ENCODE data around the gene OVCA2. TPM values are rescaled to one million over a fixed set of nuclear protein-coding genes. Genes with fewer than 3 reads are reported as not detected.

Gene OVCA2
- total RNA-seq, 1 experiment from 2014 or later, result 42.5 TPM

DNA sequence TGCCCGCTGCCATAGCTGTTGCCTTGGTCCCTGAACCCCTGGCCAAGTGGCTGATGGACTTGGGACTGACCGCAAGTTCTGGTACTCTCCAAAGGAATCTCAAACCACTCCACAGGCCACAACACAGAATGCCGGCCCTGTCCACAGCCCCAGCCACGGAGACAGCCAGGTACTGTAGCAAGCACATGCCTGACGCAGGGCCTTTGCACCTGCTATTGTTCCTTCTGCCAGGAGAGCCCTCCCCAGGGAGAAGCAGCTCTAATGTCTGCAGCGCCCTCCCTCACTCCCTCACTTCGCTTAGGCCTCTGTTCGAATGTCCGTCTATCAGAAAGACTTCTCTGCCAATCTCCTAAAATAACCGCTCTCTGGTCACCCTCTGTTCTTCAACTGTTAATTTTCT lies 32.1 kb upstream of the OVCA2 start:
- in situ Hi-C loops (cut with HindIII; ENCODE audit: low pct_unique_long_range_greater_than_20kb, low sequenced_read_pairs), result no loop called here
- H3K4me3 ChIP-seq (ENCODE audit: low read depth in 2 of 2, low read length in 2 of 2), result no peak overlapping the region
- no TSS peak for BruUV-seq (replicated peaks)
- H3K36me3 ChIP-seq (ENCODE audit: control insufficient read depth, insufficient read depth, low read length), result no peaks in the 10 kb centered on the region
- intact Hi-C loops (cut with micrococcal nuclease; ENCODE audit: unreplicated experiment), result no loop called here
- ChIA-PET POLR2A (no interaction called here), CTCF (no interaction called here)
- no peaks in the 10 kb centered on the region for H3K9me3 ChIP-seq (ENCODE audit: control insufficient read depth, insufficient read depth, low read depth, low read length)
- H3K4me1 ChIP-seq (ENCODE audit: control insufficient read depth, insufficient read depth, low read length), result no peaks in the 10 kb centered on the region
- ATAC-seq (no peak), DNase-seq (ENCODE audit: low read depth, low spot score) (no peak)
- no peak overlapping the region for H3K27ac ChIP-seq (ENCODE audit: low read length)
- no peaks in the 10 kb centered on the region for H3K27me3 ChIP-seq (ENCODE audit: control insufficient read depth, insufficient read depth, low read length)
- TF ChIP-seq SIN3A (IDR thresholded peaks at IDR 0.05; ENCODE audit: borderline replicate concordance, insufficient read depth, low read depth, low read length) (no peak), POLR2AphosphoS5 (IDR thresholded peaks at IDR 0.05; ENCODE audit: low read depth, low read length) (no peak), TCF7L2 (IDR thresholded peaks at IDR 0.05; ENCODE audit: low read depth, low read length) (no peak)
- TF ChIP-seq, protein P1, sequence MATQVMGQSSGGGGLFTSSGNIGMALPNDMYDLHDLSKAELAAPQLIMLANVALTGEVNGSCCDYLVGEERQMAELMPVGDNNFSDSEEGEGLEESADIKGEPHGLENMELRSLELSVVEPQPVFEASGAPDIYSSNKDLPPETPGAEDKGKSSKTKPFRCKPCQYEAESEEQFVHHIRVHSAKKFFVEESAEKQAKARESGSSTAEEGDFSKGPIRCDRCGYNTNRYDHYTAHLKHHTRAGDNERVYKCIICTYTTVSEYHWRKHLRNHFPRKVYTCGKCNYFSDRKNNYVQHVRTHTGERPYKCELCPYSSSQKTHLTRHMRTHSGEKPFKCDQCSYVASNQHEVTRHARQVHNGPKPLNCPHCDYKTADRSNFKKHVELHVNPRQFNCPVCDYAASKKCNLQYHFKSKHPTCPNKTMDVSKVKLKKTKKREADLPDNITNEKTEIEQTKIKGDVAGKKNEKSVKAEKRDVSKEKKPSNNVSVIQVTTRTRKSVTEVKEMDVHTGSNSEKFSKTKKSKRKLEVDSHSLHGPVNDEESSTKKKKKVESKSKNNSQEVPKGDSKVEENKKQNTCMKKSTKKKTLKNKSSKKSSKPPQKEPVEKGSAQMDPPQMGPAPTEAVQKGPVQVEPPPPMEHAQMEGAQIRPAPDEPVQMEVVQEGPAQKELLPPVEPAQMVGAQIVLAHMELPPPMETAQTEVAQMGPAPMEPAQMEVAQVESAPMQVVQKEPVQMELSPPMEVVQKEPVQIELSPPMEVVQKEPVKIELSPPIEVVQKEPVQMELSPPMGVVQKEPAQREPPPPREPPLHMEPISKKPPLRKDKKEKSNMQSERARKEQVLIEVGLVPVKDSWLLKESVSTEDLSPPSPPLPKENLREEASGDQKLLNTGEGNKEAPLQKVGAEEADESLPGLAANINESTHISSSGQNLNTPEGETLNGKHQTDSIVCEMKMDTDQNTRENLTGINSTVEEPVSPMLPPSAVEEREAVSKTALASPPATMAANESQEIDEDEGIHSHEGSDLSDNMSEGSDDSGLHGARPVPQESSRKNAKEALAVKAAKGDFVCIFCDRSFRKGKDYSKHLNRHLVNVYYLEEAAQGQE (IDR thresholded peaks at IDR 0.05; ENCODE audit: insufficient read depth in 1 of 2, low read depth in 2 of 2, low read length in 1 of 2), result no peak
- TF ChIP-seq, protein P2, sequence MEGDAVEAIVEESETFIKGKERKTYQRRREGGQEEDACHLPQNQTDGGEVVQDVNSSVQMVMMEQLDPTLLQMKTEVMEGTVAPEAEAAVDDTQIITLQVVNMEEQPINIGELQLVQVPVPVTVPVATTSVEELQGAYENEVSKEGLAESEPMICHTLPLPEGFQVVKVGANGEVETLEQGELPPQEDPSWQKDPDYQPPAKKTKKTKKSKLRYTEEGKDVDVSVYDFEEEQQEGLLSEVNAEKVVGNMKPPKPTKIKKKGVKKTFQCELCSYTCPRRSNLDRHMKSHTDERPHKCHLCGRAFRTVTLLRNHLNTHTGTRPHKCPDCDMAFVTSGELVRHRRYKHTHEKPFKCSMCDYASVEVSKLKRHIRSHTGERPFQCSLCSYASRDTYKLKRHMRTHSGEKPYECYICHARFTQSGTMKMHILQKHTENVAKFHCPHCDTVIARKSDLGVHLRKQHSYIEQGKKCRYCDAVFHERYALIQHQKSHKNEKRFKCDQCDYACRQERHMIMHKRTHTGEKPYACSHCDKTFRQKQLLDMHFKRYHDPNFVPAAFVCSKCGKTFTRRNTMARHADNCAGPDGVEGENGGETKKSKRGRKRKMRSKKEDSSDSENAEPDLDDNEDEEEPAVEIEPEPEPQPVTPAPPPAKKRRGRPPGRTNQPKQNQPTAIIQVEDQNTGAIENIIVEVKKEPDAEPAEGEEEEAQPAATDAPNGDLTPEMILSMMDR (IDR thresholded peaks at IDR 0.05), result no peak

DNA sequence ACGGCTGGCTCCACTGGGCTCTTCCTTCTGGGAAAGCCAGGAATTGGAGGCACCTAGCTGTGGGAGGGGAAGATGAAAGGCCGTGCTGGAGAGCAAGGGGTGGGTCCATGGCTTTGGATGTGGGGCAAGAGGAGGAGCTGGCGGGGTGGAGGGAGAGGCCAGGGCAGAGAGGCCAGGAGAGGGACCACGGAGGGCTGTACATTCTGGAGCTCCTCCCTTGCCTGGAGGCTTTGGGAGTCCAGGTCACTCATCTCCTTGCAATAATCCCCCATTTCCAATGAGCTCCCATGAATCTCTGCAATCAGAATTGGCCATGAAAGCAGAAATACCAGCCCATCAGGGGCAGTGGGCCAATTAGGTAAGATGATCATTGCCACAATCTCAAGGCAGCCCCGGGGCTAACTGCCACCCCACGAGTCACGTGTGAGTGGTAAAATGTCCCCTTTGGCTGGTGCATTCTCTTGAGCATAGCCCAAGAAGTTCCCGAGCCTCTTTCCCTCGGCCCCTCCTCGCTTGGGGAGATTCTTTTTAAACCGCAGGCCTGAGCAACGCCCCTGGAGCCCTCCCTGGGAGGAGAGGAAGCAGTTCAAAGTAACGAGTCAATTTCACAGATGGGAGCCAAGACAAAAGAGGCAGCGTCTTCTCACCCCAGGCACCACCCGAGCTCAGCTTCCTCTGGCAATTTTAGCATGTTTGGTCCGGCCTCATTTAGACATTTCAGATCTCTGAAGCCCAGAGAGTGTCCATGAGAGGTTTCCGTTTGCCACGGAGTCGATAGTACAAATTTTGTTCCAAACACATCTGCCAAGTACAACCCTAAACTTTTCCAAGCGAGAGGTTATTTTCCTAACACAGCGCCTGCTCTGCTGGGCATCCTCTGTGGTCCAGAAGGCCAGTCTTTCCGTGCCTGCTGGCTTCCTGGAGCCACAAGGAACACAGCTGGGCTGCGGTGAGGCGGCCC lies 30.1 kb upstream of the OVCA2 start:
- no peak for TF ChIP-seq SIN3A (IDR thresholded peaks at IDR 0.05; ENCODE audit: borderline replicate concordance, insufficient read depth, low read depth, low read length)
- TF ChIP-seq, protein P2 (IDR thresholded peaks at IDR 0.05), result no peak
- TF ChIP-seq TCF7L2 (IDR thresholded peaks at IDR 0.05; ENCODE audit: low read depth, low read length), result no peak
- TF ChIP-seq POLR2AphosphoS5 (IDR thresholded peaks at IDR 0.05; ENCODE audit: low read depth, low read length), result no peak
- TF ChIP-seq, protein P1 (IDR thresholded peaks at IDR 0.05; ENCODE audit: insufficient read depth in 1 of 2, low read depth in 2 of 2, low read length in 1 of 2), result no peak
- Histone ChIP-seq H3K27ac (ENCODE audit: low read length) (no peak overlapping the region), H3K4me3 (ENCODE audit: low read depth in 2 of 2, low read length in 2 of 2) (no peak overlapping the region), H3K4me1 (ENCODE audit: control insufficient read depth, insufficient read depth, low read length) (no peaks in the 10 kb centered on the region), H3K27me3 (ENCODE audit: control insufficient read depth, insufficient read depth, low read length) (no peaks in the 10 kb centered on the region), H3K36me3 (ENCODE audit: control insufficient read depth, insufficient read depth, low read length) (no peaks in the 10 kb centered on the region), H3K9me3 (ENCODE audit: control insufficient read depth, insufficient read depth, low read depth, low read length) (no peaks in the 10 kb centered on the region)
- intact Hi-C loops (cut with micrococcal nuclease; ENCODE audit: unreplicated experiment) (no loop called here), in situ Hi-C loops (cut with HindIII; ENCODE audit: low pct_unique_long_range_greater_than_20kb, low sequenced_read_pairs) (no loop called here)
- POLR2A ChIA-PET, result no interaction called here
- BruUV-seq (replicated peaks), result no TSS peak
- CTCF ChIA-PET, result no interaction called here
- no peak for DNase-seq (ENCODE audit: low read depth, low spot score)
- ATAC-seq, result peak; percentile 20; the same call in 1 of the 2 replicates
